Calu3 (cell line): ENCODE measurements around the gene PRKN. TPM values are rescaled to one million over a fixed set of nuclear protein-coding genes. Genes with fewer than 3 reads are reported as not detected.

Experiments used
- BruUV-seq: library from RNA; stranded (reverse); fragments of 400-500 nt; replicated peaks from 2 replicates; lab custom pipeline; 2021; lab: Mats Ljungman, UMichigan
- CTCF ChIA-PET: fragments of 300-600 bp; sonication (Branson Sonifier 250); formaldehyde crosslinking; loops from one replicate; lab custom pipeline; 2022; ENCODE audit warnings: antibody characterized with exemption; lab: Charles Lee
- DNase-seq: peaks from one replicate; pipeline ENCODE4 v3.0.0; 2022
- H3K27ac Mint-ChIP-seq: one replicate; pipeline ENCODE4 v1.8.0; 2022; ENCODE audit warnings: mixed read lengths; ENCODE audit not compliant: unreplicated experiment
- H3K27me3 Mint-ChIP-seq: one replicate; pipeline ENCODE4 v1.8.0; 2022; ENCODE audit warnings: mixed read lengths; ENCODE audit not compliant: unreplicated experiment
- H3K36me3 Mint-ChIP-seq: one replicate; pipeline ENCODE4 v1.8.0; 2022; ENCODE audit warnings: mild to moderate bottlenecking, moderate library complexity, mixed read lengths; ENCODE audit not compliant: insufficient read depth, unreplicated experiment
- H3K4me1 Mint-ChIP-seq: one replicate; pipeline ENCODE4 v1.8.0; 2022; ENCODE audit warnings: mild to moderate bottlenecking, low read depth, mixed read lengths; ENCODE audit not compliant: unreplicated experiment
- H3K4me3 Mint-ChIP-seq: one replicate; pipeline ENCODE4 v1.8.0; 2022; ENCODE audit warnings: mild to moderate bottlenecking, low read depth, moderate library complexity, mixed read lengths; ENCODE audit not compliant: unreplicated experiment
- H3K9me3 Mint-ChIP-seq: one replicate; pipeline ENCODE4 v1.8.0; 2022; ENCODE audit warnings: low read depth, mixed read lengths; ENCODE audit not compliant: unreplicated experiment
- intact Hi-C: fragments of 100-400 bp; cut with micrococcal nuclease; formaldehyde crosslinking; loops from one replicate; pipeline ENCODE4 v1.10.0; 2022; ENCODE audit not compliant: unreplicated experiment
- total RNA-seq: library from RNA; stranded (reverse); gene quantifications from 2 replicates; pipeline ENCODE4 v1.2.3, GENCODE V29; 2022
- TF ChIP-seq, protein P1 (sequence below): fragments of 200-600 bp; IDR thresholded peaks from one replicate; pipeline ENCODE4 v1.8.0; 2022; ENCODE audit warnings: antibody characterized with exemption; ENCODE audit not compliant: unreplicated experiment

Gene PRKN
- total RNA-seq, 1 experiment from 2014 or later: 3.8 TPM

DNA sequence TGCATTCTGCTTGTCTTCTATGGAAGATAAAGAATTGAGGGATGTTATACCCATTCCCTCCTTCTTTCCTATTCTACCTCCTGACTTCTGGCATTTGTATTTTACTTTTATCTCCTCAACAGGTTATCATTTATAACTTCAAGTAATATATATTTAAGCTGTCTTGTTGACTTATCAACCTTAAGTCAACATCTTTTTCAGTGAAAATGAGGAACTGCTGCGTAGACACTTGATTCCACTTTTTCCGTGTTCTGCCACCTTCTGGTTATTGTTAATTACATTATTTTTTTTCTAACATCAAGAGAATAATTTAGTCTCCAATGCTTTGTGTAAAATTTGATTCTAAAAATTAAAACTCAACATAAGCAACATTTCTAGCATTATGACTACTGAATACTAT is 107.5 kb downstream of the PRKN start:
- Mint-ChIP-seq H3K36me3 (no peaks in the 10 kb centered on the region), H3K4me1 (no peaks in the 10 kb centered on the region), H3K4me3 (no peak overlapping the region), H3K9me3 (no peaks in the 10 kb centered on the region), H3K27me3 (no peaks in the 10 kb centered on the region), H3K27ac (no peak overlapping the region)
- intact Hi-C loops: no loop called here
- CTCF ChIA-PET: no interaction called here
- no TSS peak for BruUV-seq
- DNase-seq: no peak
- TF ChIP-seq, protein P1, sequence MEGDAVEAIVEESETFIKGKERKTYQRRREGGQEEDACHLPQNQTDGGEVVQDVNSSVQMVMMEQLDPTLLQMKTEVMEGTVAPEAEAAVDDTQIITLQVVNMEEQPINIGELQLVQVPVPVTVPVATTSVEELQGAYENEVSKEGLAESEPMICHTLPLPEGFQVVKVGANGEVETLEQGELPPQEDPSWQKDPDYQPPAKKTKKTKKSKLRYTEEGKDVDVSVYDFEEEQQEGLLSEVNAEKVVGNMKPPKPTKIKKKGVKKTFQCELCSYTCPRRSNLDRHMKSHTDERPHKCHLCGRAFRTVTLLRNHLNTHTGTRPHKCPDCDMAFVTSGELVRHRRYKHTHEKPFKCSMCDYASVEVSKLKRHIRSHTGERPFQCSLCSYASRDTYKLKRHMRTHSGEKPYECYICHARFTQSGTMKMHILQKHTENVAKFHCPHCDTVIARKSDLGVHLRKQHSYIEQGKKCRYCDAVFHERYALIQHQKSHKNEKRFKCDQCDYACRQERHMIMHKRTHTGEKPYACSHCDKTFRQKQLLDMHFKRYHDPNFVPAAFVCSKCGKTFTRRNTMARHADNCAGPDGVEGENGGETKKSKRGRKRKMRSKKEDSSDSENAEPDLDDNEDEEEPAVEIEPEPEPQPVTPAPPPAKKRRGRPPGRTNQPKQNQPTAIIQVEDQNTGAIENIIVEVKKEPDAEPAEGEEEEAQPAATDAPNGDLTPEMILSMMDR: no peak

DNA sequence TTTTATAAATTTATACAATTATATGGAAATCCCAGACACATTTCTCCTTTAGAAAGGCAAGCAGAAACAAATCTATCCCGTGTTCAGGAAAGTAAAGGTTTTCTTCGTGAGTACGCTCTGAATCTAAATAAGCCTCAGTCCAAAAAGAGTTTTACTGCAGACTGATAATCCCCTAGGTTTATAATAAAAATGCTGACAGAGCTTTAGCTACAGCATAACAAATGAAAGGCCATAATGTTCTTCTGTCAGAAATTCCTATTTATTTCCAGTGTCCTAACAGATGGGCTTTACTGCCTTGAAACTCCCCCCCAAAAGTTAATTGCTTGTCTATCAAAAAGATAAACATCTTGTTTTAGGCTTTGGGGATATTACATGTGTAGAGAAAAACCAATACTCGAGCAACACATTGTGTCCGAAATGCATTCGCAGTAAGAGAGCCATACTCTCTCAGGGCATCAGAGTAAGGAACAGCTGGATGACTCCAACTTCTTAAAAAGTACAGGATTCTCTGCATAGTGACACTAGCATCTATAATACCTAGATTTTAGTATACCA is 109.0 kb downstream of the PRKN start:
- no TSS peak for BruUV-seq
- no peaks in the 10 kb centered on the region for H3K36me3 Mint-ChIP-seq
- no peak for DNase-seq
- CTCF ChIA-PET: no interaction called here
- intact Hi-C loops: no loop called here
- TF ChIP-seq, protein P1: no peak
- no peaks in the 10 kb centered on the region for H3K9me3 Mint-ChIP-seq
- H3K27ac Mint-ChIP-seq: no peak overlapping the region
- H3K4me1 Mint-ChIP-seq: no peaks in the 10 kb centered on the region
- H3K27me3 Mint-ChIP-seq: no peaks in the 10 kb centered on the region
- H3K4me3 Mint-ChIP-seq: no peak overlapping the region

DNA sequence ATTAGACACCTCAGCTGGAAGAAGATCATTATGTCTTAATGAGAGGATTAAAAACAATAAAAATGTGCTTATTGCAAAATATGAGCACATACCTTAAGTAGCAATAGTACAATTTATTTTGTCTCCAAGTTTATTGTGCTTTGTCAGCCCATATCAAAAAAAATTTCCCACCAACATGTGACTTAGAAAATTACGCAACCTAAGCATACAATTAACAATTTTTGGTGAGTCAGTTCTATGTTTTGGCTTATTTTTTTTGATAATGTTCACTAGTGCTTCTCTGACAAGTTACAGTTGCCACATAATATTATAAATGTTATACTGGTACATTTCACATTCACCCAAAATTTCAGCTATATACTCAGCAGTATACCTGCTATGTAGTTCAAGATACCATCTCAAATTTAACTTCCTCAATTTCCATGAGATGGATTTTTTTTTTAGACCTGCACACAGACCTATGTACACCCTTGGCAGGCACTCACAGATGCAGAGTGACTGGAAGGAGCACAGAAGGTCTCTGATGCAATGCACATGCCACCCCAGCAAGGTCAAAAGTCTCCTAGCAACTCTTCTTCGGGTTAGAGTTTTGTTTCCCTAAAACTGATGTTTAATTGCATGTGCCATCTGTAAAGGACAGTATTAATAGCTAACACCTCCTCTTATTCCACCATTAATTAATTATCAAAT is 112.4 kb downstream of the PRKN start:
- CTCF ChIA-PET: no interaction called here
- no peak overlapping the region for H3K27ac Mint-ChIP-seq

DNA sequence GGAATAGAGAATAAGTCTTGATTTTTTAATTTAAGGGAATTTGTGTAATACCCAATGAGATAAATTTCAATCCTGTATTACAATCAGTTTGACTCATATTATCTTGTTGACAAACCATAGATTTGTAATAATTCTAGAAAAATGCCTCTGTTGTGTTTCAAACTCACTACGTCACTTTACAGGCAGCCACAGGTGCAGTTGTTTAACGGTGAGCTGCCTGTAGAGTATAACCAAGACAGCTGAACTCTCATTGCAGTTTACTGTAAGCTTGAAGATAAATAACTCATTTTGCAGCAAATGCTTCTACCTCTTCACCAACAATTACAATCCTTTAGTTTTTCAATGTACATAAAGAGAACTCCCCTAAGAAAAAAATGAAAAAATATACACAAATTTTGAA is 114.3 kb downstream of the PRKN start:
- no peaks in the 10 kb centered on the region for H3K9me3 Mint-ChIP-seq
- H3K4me1 Mint-ChIP-seq: no peaks in the 10 kb centered on the region
- H3K36me3 Mint-ChIP-seq: no peaks in the 10 kb centered on the region
- H3K27ac Mint-ChIP-seq: no peak overlapping the region
- TF ChIP-seq, protein P1: no peak
- no peak for DNase-seq
- intact Hi-C loops: no loop called here
- no TSS peak for BruUV-seq
- H3K27me3 Mint-ChIP-seq: no peaks in the 10 kb centered on the region
- H3K4me3 Mint-ChIP-seq: no peak overlapping the region
- CTCF ChIA-PET: no interaction called here

More for the DNA sequence above, 112.4 kb downstream of the PRKN start:
- H3K27me3 Mint-ChIP-seq: no peaks in the 10 kb centered on the region
- TF ChIP-seq, protein P1: no peak
- H3K36me3 Mint-ChIP-seq: no peaks in the 10 kb centered on the region
- no peaks in the 10 kb centered on the region for H3K9me3 Mint-ChIP-seq
- no peak for DNase-seq
- no peak overlapping the region for H3K4me3 Mint-ChIP-seq
- intact Hi-C loops: no loop called here
- no peaks in the 10 kb centered on the region for H3K4me1 Mint-ChIP-seq
- BruUV-seq: no TSS peak
